ENCODE measurements around the gene LGALS3BP.

- TF ChIP-seq CTCF (optimal IDR thresholded peaks at IDR 0.05 in 1 of 3, IDR thresholded peaks at IDR 0.05 in 1 of 3, conservative IDR thresholded peaks at IDR 0.05 in 1 of 3; ENCODE audit: extremely low read depth in 1 of 3, insufficient read depth in 2 of 3, low read length in 3 of 3) = no peak
- TF ChIP-seq EZH2 (IDR thresholded peaks at IDR 0.05; ENCODE audit: low read length) = no peak
Measured at GRCh38 chr17:78981010-78981888, 1.5 kb upstream of the LGALS3BP start.
